Endothelial cell of umbilical vein (primary cell): Measurements from ENCODE around the gene EXOC3. TPM values are rescaled to one million over a fixed set of nuclear protein-coding genes. Genes with fewer than 3 reads are reported as not detected.

Source experiments
- BruUV-seq: library from RNA; stranded (reverse); fragments of 400-500 nt; replicated peaks from 2 replicates; lab custom pipeline; 2021; lab: Mats Ljungman, UMichigan
- CTCF ChIA-PET: fragments of 300-600, 350-600 bp; sonication (Branson Sonifier 250); formaldehyde crosslinking; loops from one replicate; lab custom pipeline; 2021; ENCODE audit warnings: antibody characterized with exemption, inconsistent platforms; lab: Charles Lee
- POLR2A ChIA-PET: fragments of 300-600, 350-600 bp; sonication (Branson Sonifier 250); formaldehyde crosslinking; loops from one replicate; lab custom pipeline; 2021; ENCODE audit warnings: antibody characterized with exemption, inconsistent platforms; lab: Charles Lee
- DNase-seq: peaks from one replicate; pipeline ENCODE4 v3.0.0-alpha.2; 2011; ENCODE audit warnings: low read depth, low spot score
- FAIRE-seq: peaks from 2 replicates; lab custom pipeline; 2011; peaks lifted over from hg19 to GRCh38; lab: Jason Lieb, UNC
- H2AFZ ChIP-seq: 2 replicates; pipeline ENCODE4 v1.6.0; 2012; ENCODE audit warnings: low read depth, low read length, control low read depth, inconsistent platforms
- H3K27ac ChIP-seq: 2 replicates; pipeline ENCODE4 v1.5.1; 2011; ENCODE audit warnings: low read depth, mild to moderate bottlenecking, control low read depth, low read length, moderate library complexity; ENCODE audit not compliant: insufficient read depth
- H3K27me3 ChIP-seq, 2 experiments: 2 replicates each; pipeline versions ENCODE4 v1.6.0 to v1.6.1; 2011; ENCODE audit warnings: low read length in 2 of 2, mixed read lengths in 1 of 2; ENCODE audit not compliant: control insufficient read depth in 2 of 2, insufficient read depth in 2 of 2
- H3K36me3 ChIP-seq, 2 experiments: 2 replicates in 1 of 2; 3 replicates in 1 of 2; pipeline ENCODE4 v1.5.1; 2011; ENCODE audit warnings: low read length in 2 of 2, mild to moderate bottlenecking in 1 of 2, moderate library complexity in 1 of 2; ENCODE audit not compliant: control insufficient read depth in 2 of 2, insufficient read depth in 2 of 2; ENCODE audit errors: extremely low read depth in 1 of 2
- H3K4me1 ChIP-seq: 3 replicates; pipeline ENCODE4 v1.5.1; 2011; ENCODE audit warnings: mild to moderate bottlenecking, low read length; ENCODE audit not compliant: control insufficient read depth, insufficient read depth; ENCODE audit errors: extremely low read depth
- H3K4me2 ChIP-seq: 2 replicates; pipeline ENCODE4 v1.6.1; 2011; ENCODE audit warnings: low read length, control low read depth, mixed read lengths; ENCODE audit not compliant: insufficient read depth
- H3K4me3 ChIP-seq, 3 experiments: fragments of 200-600 bp in 1 of 3; sonication (generic), shearing (Covaris generic) in 1 of 3; replicated peaks in 1 of 3; 2 replicates each; pipeline ENCODE4 v1.5.1; 2011 to 2016; ENCODE audit warnings: control low read depth in 3 of 3, low read length in 3 of 3, mild to moderate bottlenecking in 2 of 3, inconsistent platforms in 1 of 3, low read depth in 1 of 3, moderate library complexity in 1 of 3; ENCODE audit not compliant: insufficient read depth in 1 of 3
- H3K79me2 ChIP-seq: 2 replicates; pipeline ENCODE4 v1.6.0; 2012; ENCODE audit warnings: low read length, inconsistent platforms; ENCODE audit not compliant: control insufficient read depth, insufficient read depth
- H3K9ac ChIP-seq: replicated peaks from 2 replicates; pipeline ENCODE3; 2011; ENCODE audit warnings: low read length, control low read depth; ENCODE audit not compliant: insufficient read depth; ENCODE audit errors: extremely low read depth
- H3K9me1 ChIP-seq: replicated peaks from 3 replicates; pipeline ENCODE4 v1.6.0; 2011; ENCODE audit warnings: mild to moderate bottlenecking, low read length; ENCODE audit not compliant: control insufficient read depth, insufficient read depth; ENCODE audit errors: extremely low read depth
- H3K9me3 ChIP-seq: replicated peaks from 2 replicates; pipeline ENCODE4 v1.5.1; 2012; ENCODE audit warnings: low read length, inconsistent platforms; ENCODE audit not compliant: control insufficient read depth, insufficient read depth
- H4K20me1 ChIP-seq: replicated peaks from 2 replicates; pipeline ENCODE3; 2011; ENCODE audit warnings: mild to moderate bottlenecking, low read length; ENCODE audit not compliant: control insufficient read depth, insufficient read depth; ENCODE audit errors: extremely low read depth
- EZH2 ChIP-seq: IDR thresholded peaks from 2 replicates; pipeline ENCODE4 v1.6.1; 2012; ENCODE audit warnings: borderline replicate concordance, low read depth, mild to moderate bottlenecking, moderate library complexity, low read length, inconsistent platforms; ENCODE audit not compliant: severe bottlenecking
- FOS ChIP-seq: IDR thresholded peaks from 2 replicates; pipeline ENCODE4 v1.6.1; 2011; ENCODE audit warnings: mild to moderate bottlenecking, low read length, moderate library complexity, borderline replicate concordance; ENCODE audit not compliant: insufficient read depth
- GATA2 ChIP-seq: IDR thresholded peaks from 2 replicates; pipeline ENCODE4 v1.7.0; 2011; ENCODE audit warnings: low read depth, mild to moderate bottlenecking, moderate library complexity, mixed read lengths, low read length; ENCODE audit not compliant: insufficient read length, insufficient read depth
- JUN ChIP-seq: IDR thresholded peaks from 2 replicates; pipeline ENCODE4 v1.6.1; 2011; ENCODE audit warnings: borderline replicate concordance, low read depth; ENCODE audit not compliant: insufficient read length, insufficient read depth
- MYC ChIP-seq: IDR thresholded peaks from one replicate; pipeline ENCODE4 v1.6.1; 2011; ENCODE audit warnings: mild to moderate bottlenecking, low read depth, low read length
- POLR2A ChIP-seq: IDR thresholded peaks from 2 replicates; pipeline ENCODE4 v1.6.1; 2012; ENCODE audit warnings: low read depth, mild to moderate bottlenecking, control low read depth, low read length
- POLR2AphosphoS5 ChIP-seq: IDR thresholded peaks from 2 replicates; pipeline ENCODE4 v1.6.1; 2012; ENCODE audit warnings: low read depth, mild to moderate bottlenecking, control low read depth, low read length, moderate library complexity; ENCODE audit not compliant: insufficient read depth
- dilution Hi-C: fragments of 300-500 bp; cut with MboI; formaldehyde crosslinking; loops from one replicate; pipeline ENCODE4 v1.15.0; 2019; ENCODE audit warnings: low sequenced_read_pairs; ENCODE audit not compliant: extremely low pct_ligation_motif_present
- intact Hi-C: fragments of 100-400 bp; cut with micrococcal nuclease; formaldehyde crosslinking; loops from one replicate; pipeline ENCODE4 v1.10.0; 2022
- polyA plus RNA-seq, 4 experiments: library from polyadenylated mRNA; depleted of rRNA in 3 of 4; stranded (reverse) in 3 of 4; unstranded in 1 of 4; fragments of >200 nt; gene quantifications; 2 replicates each; pipeline versions ENCODE4 v1.2.1 to v1.2.3, GENCODE V29; 2011 to 2012; ENCODE audit warnings: missing spikeins in 1 of 4
- total RNA-seq: library from RNA; stranded (reverse); gene quantifications from 2 replicates; pipeline ENCODE4 v1.2.3, GENCODE V29; 2021
- TF ChIP-seq, protein P1 (sequence below): IDR thresholded peaks from 2 replicates; pipeline ENCODE4 v1.6.1; 2011; ENCODE audit not compliant: insufficient read depth, insufficient read length
- TF ChIP-seq, protein P2 (sequence below), 2 donors: IDR thresholded peaks; 1 replicate in 1 of 2; 2 replicates in 1 of 2; pipeline ENCODE4 v1.5.1; 2011; ENCODE audit warnings: low read length in 2 of 2, mild to moderate bottlenecking in 2 of 2, moderate library complexity in 2 of 2, control low read depth in 1 of 2, inconsistent platforms in 1 of 2, low read depth in 1 of 2; ENCODE audit not compliant: insufficient read depth in 1 of 2; ENCODE audit errors: extremely low read depth in 1 of 2

The EXOC3 gene
- total and polyA plus RNA-seq, 2 donors (not counting 3 experiments of a cell fraction or from before 2014, with no cell fraction given) = 26.4 to 52.9 TPM

DNA sequence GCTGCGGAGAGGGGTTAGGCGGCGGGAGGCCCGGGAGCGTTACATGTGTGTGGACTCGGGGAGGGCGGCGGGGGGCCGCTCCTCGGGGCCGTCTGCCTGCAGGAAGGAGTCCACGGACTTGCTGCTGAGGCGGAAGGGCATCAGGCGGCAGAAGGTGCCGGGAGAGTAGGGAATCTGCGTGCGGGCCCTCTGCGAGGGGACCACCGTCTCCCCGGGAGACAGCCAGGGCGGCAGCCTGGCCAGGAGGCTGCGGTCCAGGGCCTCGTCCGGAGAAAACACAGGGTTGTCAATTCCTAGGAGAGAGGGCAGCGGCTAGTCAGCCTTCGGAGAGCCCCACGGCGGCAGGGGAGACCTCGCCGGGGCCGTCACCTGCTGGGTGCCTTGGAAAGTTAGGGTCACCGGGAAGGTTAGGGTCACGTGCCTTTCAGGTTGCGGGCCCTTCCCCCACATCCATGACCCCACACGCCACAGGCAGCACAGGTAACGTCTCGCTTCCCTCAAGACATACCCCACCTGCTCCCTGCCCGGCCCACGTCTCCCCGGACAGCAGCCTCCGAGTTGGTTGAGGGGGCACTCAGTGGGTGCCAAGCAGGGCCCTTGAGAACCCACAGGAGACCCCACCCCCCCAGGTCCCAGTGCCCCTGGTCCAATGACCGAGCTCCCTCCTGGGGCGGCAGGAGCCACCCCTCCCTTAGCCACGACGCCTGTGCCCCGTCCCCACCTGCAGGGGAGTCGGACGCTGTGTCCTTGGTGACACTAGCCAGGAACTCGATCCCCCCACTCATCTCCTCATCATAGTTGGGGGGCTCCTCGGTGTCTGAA, 32.1 kb downstream of the EXOC3 start:
- Histone ChIP-seq H2AFZ (no peak overlapping the region), H3K27me3 (peaks cover 5 to 10% of the 10 kb centered on the region in 2 experiments), H3K9me1 (no peaks in the 10 kb centered on the region), H4K20me1 (no peaks in the 10 kb centered on the region), H3K4me3 (no peak overlapping the region), H3K36me3 (peaks cover 0 to under 1% of the 10 kb centered on the region in 2 experiments), H3K4me2 (peak overlapping the region; percentile 49), H3K79me2 (peaks cover 4% of the 10 kb centered on the region), H3K4me1 (peaks cover 6% of the 10 kb centered on the region), H3K27ac (no peak overlapping the region), H3K9me3 (no peaks in the 10 kb centered on the region), H3K9ac (no peak overlapping the region)
- FAIRE-seq (no peak), DNase-seq (no peak)
- intact Hi-C loops (loop anchor here (5.0 kb wide), 1 partner anchor 137 kb away; the partner anchor contains the start of gene CEP72), dilution Hi-C loops (no loop called here)
- BruUV-seq = no TSS peak
- TF ChIP-seq, protein P1, sequence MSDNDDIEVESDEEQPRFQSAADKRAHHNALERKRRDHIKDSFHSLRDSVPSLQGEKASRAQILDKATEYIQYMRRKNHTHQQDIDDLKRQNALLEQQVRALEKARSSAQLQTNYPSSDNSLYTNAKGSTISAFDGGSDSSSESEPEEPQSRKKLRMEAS = no peak
- TF ChIP-seq MYC = no peak
- TF ChIP-seq POLR2AphosphoS5 = no peak
- peak; percentile 28 for TF ChIP-seq EZH2
- no peak for TF ChIP-seq JUN
- ChIA-PET CTCF (no interaction called here), POLR2A (no interaction called here)

DNA sequence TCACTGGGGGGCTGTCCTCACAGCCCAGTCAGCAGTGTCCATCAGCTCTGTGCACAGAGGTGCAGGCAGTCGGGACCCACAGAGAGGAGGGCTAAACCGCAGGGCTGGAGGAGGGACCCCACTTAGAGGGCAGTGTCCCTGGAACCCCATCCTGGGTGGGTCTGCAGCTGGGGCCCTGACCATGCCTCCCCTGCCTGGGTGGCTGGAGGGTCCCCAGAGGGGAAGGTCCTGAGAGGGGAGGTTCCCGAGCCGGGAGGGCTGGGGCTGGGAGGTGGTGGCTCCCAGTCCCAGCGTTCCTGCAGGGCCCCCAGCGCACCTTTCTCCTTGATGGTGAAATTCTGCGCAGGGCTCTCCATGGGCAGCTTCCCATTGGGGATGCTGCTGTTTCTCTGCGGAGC, 32.7 kb downstream of the EXOC3 start:
- BruUV-seq = no TSS peak
- intact Hi-C loops = no loop called here
- no peak overlapping the region for H3K9ac ChIP-seq
- no peaks in the 10 kb centered on the region for H3K36me3 ChIP-seq
- ChIA-PET POLR2A (no interaction called here), CTCF (no interaction called here)
- no peak overlapping the region for H3K27ac ChIP-seq
- H2AFZ ChIP-seq = no peak overlapping the region
- TF ChIP-seq JUN = no peak
- no peak for TF ChIP-seq MYC
- no peak for TF ChIP-seq POLR2AphosphoS5
- no peak for TF ChIP-seq POLR2A
- TF ChIP-seq EZH2 = no peak
- TF ChIP-seq, protein P1 = no peak
- TF ChIP-seq, protein P2, sequence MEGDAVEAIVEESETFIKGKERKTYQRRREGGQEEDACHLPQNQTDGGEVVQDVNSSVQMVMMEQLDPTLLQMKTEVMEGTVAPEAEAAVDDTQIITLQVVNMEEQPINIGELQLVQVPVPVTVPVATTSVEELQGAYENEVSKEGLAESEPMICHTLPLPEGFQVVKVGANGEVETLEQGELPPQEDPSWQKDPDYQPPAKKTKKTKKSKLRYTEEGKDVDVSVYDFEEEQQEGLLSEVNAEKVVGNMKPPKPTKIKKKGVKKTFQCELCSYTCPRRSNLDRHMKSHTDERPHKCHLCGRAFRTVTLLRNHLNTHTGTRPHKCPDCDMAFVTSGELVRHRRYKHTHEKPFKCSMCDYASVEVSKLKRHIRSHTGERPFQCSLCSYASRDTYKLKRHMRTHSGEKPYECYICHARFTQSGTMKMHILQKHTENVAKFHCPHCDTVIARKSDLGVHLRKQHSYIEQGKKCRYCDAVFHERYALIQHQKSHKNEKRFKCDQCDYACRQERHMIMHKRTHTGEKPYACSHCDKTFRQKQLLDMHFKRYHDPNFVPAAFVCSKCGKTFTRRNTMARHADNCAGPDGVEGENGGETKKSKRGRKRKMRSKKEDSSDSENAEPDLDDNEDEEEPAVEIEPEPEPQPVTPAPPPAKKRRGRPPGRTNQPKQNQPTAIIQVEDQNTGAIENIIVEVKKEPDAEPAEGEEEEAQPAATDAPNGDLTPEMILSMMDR (IDR thresholded peaks at IDR 0.05; ENCODE audit: extremely low read depth in 1 of 2, insufficient read depth in 1 of 2, low read depth in 1 of 2, low read length in 2 of 2) = no peak
- TF ChIP-seq GATA2 = no peak
- no peak for TF ChIP-seq FOS
- no peak overlapping the region for H3K4me2 ChIP-seq
- no peak for DNase-seq
- H3K9me1 ChIP-seq = no peaks in the 10 kb centered on the region
- no peak for FAIRE-seq
- H4K20me1 ChIP-seq = no peaks in the 10 kb centered on the region
- no peaks in the 10 kb centered on the region for H3K9me3 ChIP-seq
- dilution Hi-C loops = no loop called here
- peaks cover 4% of the 10 kb centered on the region for H3K79me2 ChIP-seq
- H3K4me1 ChIP-seq = peaks cover 6% of the 10 kb centered on the region
- peaks cover 5 to 10% of the 10 kb centered on the region in 2 experiments for H3K27me3 ChIP-seq
- H3K4me3 ChIP-seq = no peak overlapping the region
